Lower lobe of right lung (tissue), 2 donors: Measurements from ENCODE around the gene DPCD. TPM values are rescaled to one million over a fixed set of nuclear protein-coding genes. Genes with fewer than 3 reads are reported as not detected.

ENCODE experiments used
- ATAC-seq, 2 donors: fragments of 200-7000 bp; cut with Tn5 transposase; one replicate each; pipeline ENCODE4 v1.9.1; 2020 to 2022; ENCODE audit warnings: mild to moderate bottlenecking in 2 of 2, moderate library complexity in 2 of 2
- DNase-seq: peaks from one replicate; pipeline ENCODE4 v3.0.0-alpha.2; 2020
- H3K27ac ChIP-seq: fragments of 200-600 bp; one replicate; pipeline ENCODE4 v1.8.0; 2022
- H3K27me3 ChIP-seq: fragments of 200-600 bp; one replicate; pipeline ENCODE4 v1.8.0; 2022; ENCODE audit warnings: low read depth
- H3K36me3 ChIP-seq: fragments of 200-600 bp; one replicate; pipeline ENCODE4 v1.8.0; 2022; ENCODE audit warnings: mild to moderate bottlenecking
- H3K4me1 ChIP-seq: fragments of 200-600 bp; one replicate; pipeline ENCODE4 v1.8.0; 2022
- H3K4me3 ChIP-seq: fragments of 200-600 bp; one replicate; pipeline ENCODE4 v1.8.0; 2022; ENCODE audit warnings: mild to moderate bottlenecking
- H3K9me3 ChIP-seq: fragments of 200-600 bp; one replicate; pipeline ENCODE4 v1.8.0; 2022
- intact Hi-C: fragments of 100-400 bp; cut with DNase I; formaldehyde crosslinking; loops from one replicate; pipeline ENCODE4 v1.11.0; 2022
- total RNA-seq: library from RNA; stranded (reverse); fragmentation: NEBNext Ultra II Directional; extraction: Animal tissue kit (Norgen Biotek cat#: 25700); gene quantifications from one replicate; pipeline ENCODE4 v1.2.1, GENCODE V29; 2021
- TF ChIP-seq, protein P1 (sequence below): fragments of 200-600 bp; IDR thresholded peaks from one replicate; pipeline ENCODE4 v1.8.0; 2022; ENCODE audit warnings: antibody characterized with exemption, mild to moderate bottlenecking
- donor health status: DM: no; HTN: yes; CAD: no; lungs with severe emphysema.

DPCD gene
- total RNA-seq, 1 donor from 2014 or later = 12.9 TPM

DNA sequence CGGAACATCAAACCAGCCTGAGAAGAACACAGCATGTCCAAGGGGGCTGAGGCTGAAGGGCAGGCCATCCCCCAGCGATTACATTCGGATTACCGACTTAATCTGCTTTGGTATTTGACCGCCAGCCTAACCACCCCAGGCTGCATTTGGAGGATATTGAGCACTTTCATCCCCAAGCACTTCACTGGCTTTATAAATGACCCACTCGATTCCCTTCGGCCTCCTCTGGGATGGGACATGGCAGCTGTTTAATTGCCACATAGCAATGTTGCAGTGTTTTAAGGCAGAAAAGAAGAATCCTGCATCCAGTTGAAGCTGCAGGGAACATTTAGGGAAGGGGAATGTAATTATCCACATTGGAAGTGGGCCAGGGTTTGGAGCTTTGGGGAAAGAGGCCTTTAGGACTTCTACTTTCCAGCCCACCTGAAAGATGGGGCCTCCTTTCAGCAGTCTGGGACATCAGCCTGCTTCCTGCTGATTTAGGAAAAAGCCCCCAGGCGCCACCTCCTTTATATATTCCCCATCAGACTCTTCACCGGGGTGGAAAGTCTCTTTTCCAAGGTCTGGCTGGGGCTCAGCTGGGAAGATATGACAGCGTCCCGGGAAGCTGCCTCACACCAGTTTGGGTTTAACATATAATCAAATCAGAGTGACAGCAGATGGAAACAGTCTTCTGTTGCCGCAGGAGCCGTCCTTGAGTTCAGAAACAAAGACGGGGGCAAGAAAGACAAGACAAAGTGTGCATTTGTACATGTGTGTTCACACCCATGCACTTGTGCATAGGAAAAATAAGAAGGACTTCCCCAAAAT lies 9.2 kb downstream of the DPCD start:
- intact Hi-C loops = no loop called here
- DNase-seq = no peak

DNA sequence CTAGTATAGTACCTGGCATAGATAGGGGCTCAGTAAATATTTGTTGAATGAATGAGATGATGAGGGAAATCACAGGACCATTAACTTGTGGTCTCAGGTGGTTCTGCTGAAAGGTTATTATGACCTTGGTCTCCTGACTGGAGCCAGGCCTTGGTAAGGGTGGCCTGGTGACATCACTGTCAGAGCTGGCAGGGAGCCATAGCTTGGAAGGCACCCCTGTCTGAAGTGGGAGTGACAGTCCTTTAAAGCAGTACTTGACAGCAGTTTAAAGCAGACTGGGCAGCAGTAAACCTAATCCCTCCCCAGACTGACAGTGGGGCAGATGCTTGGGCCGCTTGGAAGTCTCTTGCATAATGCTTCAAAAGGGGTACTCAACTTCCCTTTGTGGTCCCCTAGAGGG lies 13.4 kb downstream of the DPCD start:
- Histone ChIP-seq H3K36me3 (peaks cover 25% of the 10 kb centered on the region), H3K27ac (no peak overlapping the region), H3K27me3 (no peaks in the 10 kb centered on the region), H3K9me3 (no peaks in the 10 kb centered on the region), H3K4me1 (no peaks in the 10 kb centered on the region), H3K4me3 (no peak overlapping the region)
- peak; percentile 6 to 21 for ATAC-seq
- TF ChIP-seq, protein P1, sequence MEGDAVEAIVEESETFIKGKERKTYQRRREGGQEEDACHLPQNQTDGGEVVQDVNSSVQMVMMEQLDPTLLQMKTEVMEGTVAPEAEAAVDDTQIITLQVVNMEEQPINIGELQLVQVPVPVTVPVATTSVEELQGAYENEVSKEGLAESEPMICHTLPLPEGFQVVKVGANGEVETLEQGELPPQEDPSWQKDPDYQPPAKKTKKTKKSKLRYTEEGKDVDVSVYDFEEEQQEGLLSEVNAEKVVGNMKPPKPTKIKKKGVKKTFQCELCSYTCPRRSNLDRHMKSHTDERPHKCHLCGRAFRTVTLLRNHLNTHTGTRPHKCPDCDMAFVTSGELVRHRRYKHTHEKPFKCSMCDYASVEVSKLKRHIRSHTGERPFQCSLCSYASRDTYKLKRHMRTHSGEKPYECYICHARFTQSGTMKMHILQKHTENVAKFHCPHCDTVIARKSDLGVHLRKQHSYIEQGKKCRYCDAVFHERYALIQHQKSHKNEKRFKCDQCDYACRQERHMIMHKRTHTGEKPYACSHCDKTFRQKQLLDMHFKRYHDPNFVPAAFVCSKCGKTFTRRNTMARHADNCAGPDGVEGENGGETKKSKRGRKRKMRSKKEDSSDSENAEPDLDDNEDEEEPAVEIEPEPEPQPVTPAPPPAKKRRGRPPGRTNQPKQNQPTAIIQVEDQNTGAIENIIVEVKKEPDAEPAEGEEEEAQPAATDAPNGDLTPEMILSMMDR = no peak
- intact Hi-C loops = no loop called here
- no peak for DNase-seq

More for the DNA sequence above, 9.2 kb downstream of the DPCD start:
- no peak overlapping the region for H3K27ac ChIP-seq
- no peaks in the 10 kb centered on the region for H3K27me3 ChIP-seq
- no peak for ATAC-seq
- H3K4me3 ChIP-seq = no peak overlapping the region
- no peaks in the 10 kb centered on the region for H3K9me3 ChIP-seq
- TF ChIP-seq, protein P1 = no peak
- H3K36me3 ChIP-seq = no peaks in the 10 kb centered on the region
- peaks cover 8% of the 10 kb centered on the region for H3K4me1 ChIP-seq

- TF ChIP-seq, protein P1 = peak; percentile 87
- intact Hi-C loops = no loop called here
- Histone ChIP-seq H3K9me3 (no peaks in the 10 kb centered on the region), H3K27me3 (no peaks in the 10 kb centered on the region), H3K36me3 (peaks cover 38% of the 10 kb centered on the region), H3K4me1 (no peaks in the 10 kb centered on the region), H3K27ac (no peak overlapping the region), H3K4me3 (no peak overlapping the region)
- peak; percentile 77 for DNase-seq
- ATAC-seq = peak; percentile 85 to 90
Observed at GRCh38 chr10:101602761-101603398, 14.8 kb downstream of the DPCD start.

- intact Hi-C loops = no loop called here
- no peaks in the 10 kb centered on the region for H3K27me3 ChIP-seq
- peaks cover 81% of the 10 kb centered on the region for H3K36me3 ChIP-seq
- no peak overlapping the region for H3K4me3 ChIP-seq
- TF ChIP-seq, protein P1 = no peak
- DNase-seq = no peak
- H3K4me1 ChIP-seq = no peaks in the 10 kb centered on the region
- H3K27ac ChIP-seq = no peak overlapping the region
- no peaks in the 10 kb centered on the region for H3K9me3 ChIP-seq
- ATAC-seq = no peak
Observed at GRCh38 chr10:101607124-101607523, 19.0 kb downstream of the DPCD start.

DNA sequence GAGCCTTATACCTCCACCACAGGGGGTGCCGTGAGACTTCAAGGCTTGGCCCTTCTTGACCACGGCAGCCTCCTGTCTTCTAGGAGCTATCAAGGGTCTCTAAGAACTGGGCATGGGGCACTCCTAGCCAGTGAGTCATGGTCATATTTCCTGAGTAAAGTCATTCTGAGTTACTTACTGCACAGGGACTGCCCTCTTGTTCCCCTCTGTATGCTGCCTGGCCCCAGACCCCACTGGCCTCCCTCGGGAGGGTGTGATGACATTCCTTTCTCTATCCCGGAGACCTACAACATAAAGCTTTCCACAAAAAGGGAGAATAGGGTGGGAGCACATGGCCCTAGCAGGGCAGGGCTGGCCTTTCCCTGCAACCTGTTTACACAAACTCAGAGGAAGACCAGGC lies 21.4 kb downstream of the DPCD start:
- peaks cover 83% of the 10 kb centered on the region for H3K36me3 ChIP-seq
- H3K4me3 ChIP-seq = no peak overlapping the region
- H3K9me3 ChIP-seq = no peaks in the 10 kb centered on the region
- intact Hi-C loops = no loop called here
- no peak for ATAC-seq
- H3K27ac ChIP-seq = no peak overlapping the region
- DNase-seq = no peak
- no peaks in the 10 kb centered on the region for H3K4me1 ChIP-seq
- no peaks in the 10 kb centered on the region for H3K27me3 ChIP-seq
- TF ChIP-seq, protein P1 = no peak
